ENCODE measurements around the gene OR52L1.

The OR52L1 gene

GRCh38 chr11:5940748-5941147 lies 46.0 kb downstream of the OR52L1 start:
- no peak overlapping the region for H3K27ac ChIP-seq
- TF ChIP-seq ZFX (IDR thresholded peaks at IDR 0.05) (no peak), CTCF (conservative IDR thresholded peaks at IDR 0.05) (no peak)

- TF ChIP-seq CTCF (conservative IDR thresholded peaks at IDR 0.05), result no peak
- TF ChIP-seq ZFX (IDR thresholded peaks at IDR 0.05), result no peak
- peak overlapping the region; percentile 69 for H3K27ac ChIP-seq
These were observed 48.2 kb downstream of the OR52L1 start for GRCh38 chr11:5938603-5938965.

GRCh38 chr11:5937868-5938602 lies 48.8 kb downstream of the OR52L1 start:
- peak overlapping the region; percentile 69 for H3K27ac ChIP-seq
- no peak for TF ChIP-seq CTCF (conservative IDR thresholded peaks at IDR 0.05)
- no peak for TF ChIP-seq ZFX (IDR thresholded peaks at IDR 0.05)

Data from C4-2B (cell line).